Activated CD4-positive, CD25-positive, alpha-beta regulatory T cell treated with anti-CD3 and anti-CD28 coated beads, Interleukin-2, amount 50 U/mL, for 16 hours (primary cell): ENCODE data around the gene COL15A1.

Experiments used
- DNase-seq: peaks from one replicate; pipeline ENCODE4 v3.0.0-alpha.2; 2020; ENCODE audit warnings: low read depth, low spot score

The COL15A1 gene

DNA sequence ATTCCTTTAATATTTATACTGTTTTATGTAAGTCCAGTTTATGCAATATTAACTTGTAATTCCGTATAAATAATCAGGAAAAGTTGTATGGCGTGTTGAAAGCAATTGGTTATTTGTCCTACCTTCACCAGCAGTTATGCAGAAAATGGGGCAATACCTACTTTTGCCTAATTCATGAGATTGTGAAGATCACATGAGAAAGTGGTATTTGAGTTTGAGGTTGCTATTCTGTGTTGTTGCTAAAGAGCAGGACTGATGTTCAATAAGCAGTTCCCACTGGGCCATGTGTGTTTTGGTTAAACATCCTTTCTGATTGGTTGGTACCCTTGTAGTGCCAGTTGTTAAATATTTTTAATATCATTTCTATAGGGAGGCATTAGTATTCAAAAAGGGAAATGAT lies 164.4 kb downstream of the COL15A1 start:
- no peak for DNase-seq

DNA sequence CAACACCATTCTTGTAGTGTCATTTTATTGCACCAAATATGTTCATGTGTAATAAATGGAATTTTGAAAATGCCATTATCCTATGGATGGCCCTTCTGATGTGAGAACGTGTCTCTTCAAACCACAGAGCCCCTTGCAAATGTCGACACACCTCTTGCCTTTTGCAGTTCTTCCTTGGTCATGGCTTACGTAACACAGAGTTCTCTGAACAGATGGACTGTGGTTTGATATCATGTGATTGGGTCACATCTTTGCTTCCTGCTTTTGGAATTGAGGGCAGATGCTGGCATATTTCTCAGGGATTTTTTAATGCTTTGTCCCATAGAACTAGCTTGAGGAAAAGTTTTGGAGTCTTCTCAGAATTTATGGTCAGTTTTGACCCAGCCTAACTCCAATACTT lies 165.8 kb downstream of the COL15A1 start:
- no peak for DNase-seq

- DNase-seq, result peak; percentile 8
These were observed 169.2 kb downstream of the COL15A1 start for GRCh38 chr9:99112750-99113413.

- no peak for DNase-seq
These were observed 169.8 kb downstream of the COL15A1 start for GRCh38 chr9:99113414-99114048.

DNA sequence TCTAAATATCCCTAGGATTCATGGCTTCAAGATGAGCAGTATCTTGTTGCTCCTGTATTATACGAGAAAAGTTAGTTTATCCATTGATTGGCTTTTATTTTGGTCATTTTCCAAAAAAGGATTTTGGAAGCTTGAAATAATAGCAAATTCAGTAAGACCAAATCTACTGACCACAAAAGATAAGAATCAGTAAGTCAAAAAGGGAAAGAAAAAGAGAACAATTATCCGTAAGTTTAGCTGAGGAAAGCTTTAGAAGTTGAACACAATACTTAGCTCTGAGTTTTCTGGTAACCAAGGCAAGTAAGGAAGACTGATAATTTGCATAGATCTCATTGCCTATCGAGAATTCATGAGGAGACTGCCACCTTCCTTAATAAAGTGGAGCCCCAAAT lies 170.3 kb downstream of the COL15A1 start:
- no peak for DNase-seq

DNA sequence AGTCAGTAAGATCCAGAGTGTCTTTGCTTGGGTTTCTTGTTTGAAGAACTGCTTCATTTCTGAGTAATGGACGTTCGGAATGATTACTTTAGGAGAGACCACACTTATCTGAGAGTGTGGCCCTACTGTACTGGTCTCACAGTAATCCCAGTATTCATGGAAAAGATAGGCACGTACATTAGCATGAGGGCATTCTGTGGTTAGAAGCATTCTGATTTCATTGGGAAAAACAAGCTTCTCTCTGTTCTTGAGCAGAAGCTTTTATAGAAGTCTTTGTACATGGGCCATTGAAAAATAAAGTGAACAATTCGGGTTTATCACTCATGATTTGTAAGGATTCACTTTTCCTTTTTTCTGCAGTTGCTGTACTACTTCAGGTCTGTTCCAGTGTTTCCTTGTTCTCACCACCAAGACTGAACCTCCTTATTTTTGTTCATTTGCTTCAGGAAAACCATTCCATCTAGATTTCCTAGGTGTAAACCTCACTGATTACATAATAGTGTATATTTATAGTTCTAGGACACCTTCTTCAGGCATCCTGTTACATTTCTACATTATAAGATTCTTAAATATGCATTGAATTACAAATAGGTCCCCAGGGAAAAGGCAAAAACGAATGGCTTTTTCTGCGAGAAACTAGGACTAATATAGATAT lies 171.3 kb downstream of the COL15A1 start:
- no peak for DNase-seq

GRCh38 chr9:99116003-99116411 lies 172.3 kb downstream of the COL15A1 start:
- no peak for DNase-seq

GRCh38 chr9:99118782-99119466 lies 175.2 kb downstream of the COL15A1 start:
- no peak for DNase-seq

- no peak for DNase-seq
These were observed 176.4 kb downstream of the COL15A1 start for GRCh38 chr9:99119976-99120655.
